Measurements from ENCODE around the gene AFDN.
"Not testable (repeated sequence)": the region's sequence is repeated elsewhere in the genome, so short reads cannot be mapped to it uniquely, and the experiment has no call there.

Gene AFDN

GRCh38 chr6:168000198-168001028 lies 173.7 kb downstream of the AFDN start:
- Histone ChIP-seq H3K9me3 (ENCODE audit: control insufficient read depth in 1 of 2, low read length in 2 of 2) (no peaks in the 10 kb centered on the region), H3K27ac (ENCODE audit: low read depth, low read length) (no peak overlapping the region), H3K4me3 (ENCODE audit: low read depth in 1 of 2, low read length in 2 of 2) (no peak overlapping the region), H3K4me1 (ENCODE audit: control insufficient read depth in 1 of 2, insufficient read depth in 2 of 2, low read length in 2 of 2) (no peaks in the 10 kb centered on the region), H3K27me3 (ENCODE audit: control insufficient read depth in 1 of 2, insufficient read depth in 2 of 2, low read length in 2 of 2) (no peaks in the 10 kb centered on the region), H3K36me3 (ENCODE audit: control insufficient read depth in 1 of 2, insufficient read depth in 2 of 2, low read length in 2 of 2) (no peaks in the 10 kb centered on the region), H3K9ac (ENCODE audit: low read depth in 1 of 2, low read length in 2 of 2) (no peak overlapping the region)

- Histone ChIP-seq H3K4me3 (ENCODE audit: low read depth in 1 of 2, low read length in 2 of 2) (no peak overlapping the region), H3K27ac (ENCODE audit: low read depth, low read length) (no peak overlapping the region), H3K36me3 (ENCODE audit: control insufficient read depth in 1 of 2, insufficient read depth in 2 of 2, low read length in 2 of 2) (no peaks in the 10 kb centered on the region), H3K9ac (ENCODE audit: low read depth in 1 of 2, low read length in 2 of 2) (no peak overlapping the region), H3K27me3 (ENCODE audit: control insufficient read depth in 1 of 2, insufficient read depth in 2 of 2, low read length in 2 of 2) (no peaks in the 10 kb centered on the region), H3K4me1 (ENCODE audit: control insufficient read depth in 1 of 2, insufficient read depth in 2 of 2, low read length in 2 of 2) (no peaks in the 10 kb centered on the region), H3K9me3 (ENCODE audit: control insufficient read depth in 1 of 2, low read length in 2 of 2) (no peaks in the 10 kb centered on the region)
Measured at GRCh38 chr6:168001029-168001332, 174.3 kb downstream of the AFDN start.

- H3K4me1 ChIP-seq (ENCODE audit: control insufficient read depth in 1 of 2, insufficient read depth in 2 of 2, low read length in 2 of 2); H3K9me3 ChIP-seq (ENCODE audit: control insufficient read depth in 1 of 2, low read length in 2 of 2); H3K27me3 ChIP-seq (ENCODE audit: control insufficient read depth in 1 of 2, insufficient read depth in 2 of 2, low read length in 2 of 2); H3K36me3 ChIP-seq (ENCODE audit: control insufficient read depth in 1 of 2, insufficient read depth in 2 of 2, low read length in 2 of 2); H3K27ac ChIP-seq (ENCODE audit: low read depth, low read length); H3K4me3 ChIP-seq (ENCODE audit: low read depth in 1 of 2, low read length in 2 of 2); H3K9ac ChIP-seq (ENCODE audit: low read depth in 1 of 2, low read length in 2 of 2): not testable (repeated sequence)
Measured at GRCh38 chr6:168001514-168001913, 174.8 kb downstream of the AFDN start.

GRCh38 chr6:168002804-168003203 lies 176.1 kb downstream of the AFDN start:
- Histone ChIP-seq H3K9ac (ENCODE audit: low read depth in 1 of 2, low read length in 2 of 2) (no peak overlapping the region), H3K4me1 (ENCODE audit: control insufficient read depth in 1 of 2, insufficient read depth in 2 of 2, low read length in 2 of 2) (no peaks in the 10 kb centered on the region), H3K4me3 (ENCODE audit: low read depth in 1 of 2, low read length in 2 of 2) (no peak overlapping the region), H3K36me3 (ENCODE audit: control insufficient read depth in 1 of 2, insufficient read depth in 2 of 2, low read length in 2 of 2) (no peaks in the 10 kb centered on the region), H3K27ac (ENCODE audit: low read depth, low read length) (no peak overlapping the region), H3K27me3 (ENCODE audit: control insufficient read depth in 1 of 2, insufficient read depth in 2 of 2, low read length in 2 of 2) (no peaks in the 10 kb centered on the region), H3K9me3 (ENCODE audit: control insufficient read depth in 1 of 2, low read length in 2 of 2) (no peaks in the 10 kb centered on the region)

- Histone ChIP-seq H3K36me3 (ENCODE audit: control insufficient read depth in 1 of 2, insufficient read depth in 2 of 2, low read length in 2 of 2) (no peaks in the 10 kb centered on the region), H3K9ac (ENCODE audit: low read depth in 1 of 2, low read length in 2 of 2) (no peak overlapping the region), H3K27me3 (ENCODE audit: control insufficient read depth in 1 of 2, insufficient read depth in 2 of 2, low read length in 2 of 2) (no peaks in the 10 kb centered on the region), H3K9me3 (ENCODE audit: control insufficient read depth in 1 of 2, low read length in 2 of 2) (no peaks in the 10 kb centered on the region), H3K4me3 (ENCODE audit: low read depth in 1 of 2, low read length in 2 of 2) (no peak overlapping the region), H3K27ac (ENCODE audit: low read depth, low read length) (no peak overlapping the region), H3K4me1 (ENCODE audit: control insufficient read depth in 1 of 2, insufficient read depth in 2 of 2, low read length in 2 of 2) (no peaks in the 10 kb centered on the region)
Measured at GRCh38 chr6:168004023-168004422, 177.3 kb downstream of the AFDN start.

GRCh38 chr6:168004945-168005344 lies 178.2 kb downstream of the AFDN start:
- H3K4me3 ChIP-seq (ENCODE audit: low read depth in 1 of 2, low read length in 2 of 2), result no peak overlapping the region
- no peak overlapping the region for H3K27ac ChIP-seq (ENCODE audit: low read depth, low read length)
- no peaks in the 10 kb centered on the region for H3K36me3 ChIP-seq (ENCODE audit: control insufficient read depth in 1 of 2, insufficient read depth in 2 of 2, low read length in 2 of 2)
- no peaks in the 10 kb centered on the region for H3K27me3 ChIP-seq (ENCODE audit: control insufficient read depth in 1 of 2, insufficient read depth in 2 of 2, low read length in 2 of 2)
- no peaks in the 10 kb centered on the region for H3K4me1 ChIP-seq (ENCODE audit: control insufficient read depth in 1 of 2, insufficient read depth in 2 of 2, low read length in 2 of 2)
- no peak overlapping the region for H3K9ac ChIP-seq (ENCODE audit: low read depth in 1 of 2, low read length in 2 of 2)
- no peaks in the 10 kb centered on the region for H3K9me3 ChIP-seq (ENCODE audit: control insufficient read depth in 1 of 2, low read length in 2 of 2)

GRCh38 chr6:168005796-168006195 lies 179.1 kb downstream of the AFDN start:
- H3K9me3 ChIP-seq (ENCODE audit: control insufficient read depth in 1 of 2, low read length in 2 of 2), result peaks cover 0 to 2% of the 10 kb centered on the region in 2 donors
- no peaks in the 10 kb centered on the region for H3K4me1 ChIP-seq (ENCODE audit: control insufficient read depth in 1 of 2, insufficient read depth in 2 of 2, low read length in 2 of 2)
- H3K27me3 ChIP-seq (ENCODE audit: control insufficient read depth in 1 of 2, insufficient read depth in 2 of 2, low read length in 2 of 2), result no peaks in the 10 kb centered on the region

GRCh38 chr6:168007592-168008338 lies 181.1 kb downstream of the AFDN start:
- H3K9ac ChIP-seq (ENCODE audit: low read depth in 1 of 2, low read length in 2 of 2), result no peak overlapping the region
- no peak overlapping the region for H3K4me3 ChIP-seq (ENCODE audit: low read depth in 1 of 2, low read length in 2 of 2)
- no peak overlapping the region for H3K27ac ChIP-seq (ENCODE audit: low read depth, low read length)
- no peaks in the 10 kb centered on the region for H3K27me3 ChIP-seq (ENCODE audit: control insufficient read depth in 1 of 2, insufficient read depth in 2 of 2, low read length in 2 of 2)
- no peaks in the 10 kb centered on the region for H3K4me1 ChIP-seq (ENCODE audit: control insufficient read depth in 1 of 2, insufficient read depth in 2 of 2, low read length in 2 of 2)
- H3K36me3 ChIP-seq (ENCODE audit: control insufficient read depth in 1 of 2, insufficient read depth in 2 of 2, low read length in 2 of 2), result no peaks in the 10 kb centered on the region
- H3K9me3 ChIP-seq (ENCODE audit: control insufficient read depth in 1 of 2, low read length in 2 of 2), result peaks cover 3 to 17% of the 10 kb centered on the region in 2 donors

More at GRCh38 chr6:168005796-168006195, 179.1 kb downstream of the AFDN start:
- H3K9ac ChIP-seq (ENCODE audit: low read depth in 1 of 2, low read length in 2 of 2), result no peak overlapping the region
- H3K36me3 ChIP-seq (ENCODE audit: control insufficient read depth in 1 of 2, insufficient read depth in 2 of 2, low read length in 2 of 2), result no peaks in the 10 kb centered on the region
- no peak overlapping the region for H3K4me3 ChIP-seq (ENCODE audit: low read depth in 1 of 2, low read length in 2 of 2)
- no peak overlapping the region for H3K27ac ChIP-seq (ENCODE audit: low read depth, low read length)

GRCh38 chr6:168009331-168009730 lies 182.6 kb downstream of the AFDN start:
- Histone ChIP-seq H3K4me3 (ENCODE audit: low read depth in 1 of 2, low read length in 2 of 2) (no peak overlapping the region), H3K4me1 (ENCODE audit: control insufficient read depth in 1 of 2, insufficient read depth in 2 of 2, low read length in 2 of 2) (no peaks in the 10 kb centered on the region), H3K27me3 (ENCODE audit: control insufficient read depth in 1 of 2, insufficient read depth in 2 of 2, low read length in 2 of 2) (no peaks in the 10 kb centered on the region), H3K27ac (ENCODE audit: low read depth, low read length) (no peak overlapping the region), H3K9ac (ENCODE audit: low read depth in 1 of 2, low read length in 2 of 2) (no peak overlapping the region), H3K36me3 (ENCODE audit: control insufficient read depth in 1 of 2, insufficient read depth in 2 of 2, low read length in 2 of 2) (no peaks in the 10 kb centered on the region), H3K9me3 (ENCODE audit: control insufficient read depth in 1 of 2, low read length in 2 of 2) (peaks cover 3 to 17% of the 10 kb centered on the region in 2 donors)

GRCh38 chr6:168011291-168011690 lies 184.6 kb downstream of the AFDN start:
- Histone ChIP-seq H3K9me3 (ENCODE audit: control insufficient read depth in 1 of 2, low read length in 2 of 2) (peaks cover 3 to 17% of the 10 kb centered on the region in 2 donors), H3K4me3 (ENCODE audit: low read depth in 1 of 2, low read length in 2 of 2) (no peak overlapping the region), H3K27ac (ENCODE audit: low read depth, low read length) (no peak overlapping the region), H3K36me3 (ENCODE audit: control insufficient read depth in 1 of 2, insufficient read depth in 2 of 2, low read length in 2 of 2) (no peaks in the 10 kb centered on the region), H3K27me3 (ENCODE audit: control insufficient read depth in 1 of 2, insufficient read depth in 2 of 2, low read length in 2 of 2) (no peaks in the 10 kb centered on the region), H3K4me1 (ENCODE audit: control insufficient read depth in 1 of 2, insufficient read depth in 2 of 2, low read length in 2 of 2) (no peaks in the 10 kb centered on the region), H3K9ac (ENCODE audit: low read depth in 1 of 2, low read length in 2 of 2) (no peak overlapping the region)
